ENCODE measurements around the gene IRAK1.

Gene IRAK1

GRCh38 chrX:154020536-154021115 is 924 bp upstream of the IRAK1 start:
- DNase-seq (ENCODE audit: low read depth in 2 of 2), result no peak

GRCh38 chrX:154019061-154019621 is 561 bp downstream of the IRAK1 start:
- no peak for DNase-seq (ENCODE audit: low read depth in 2 of 2)

- no peak for DNase-seq (ENCODE audit: low read depth in 2 of 2)
These were observed 1.1 kb downstream of the IRAK1 start for GRCh38 chrX:154018518-154019060.

- DNase-seq (ENCODE audit: low read depth in 2 of 2), result no peak
These were observed 1.8 kb downstream of the IRAK1 start for GRCh38 chrX:154017766-154018517.

GRCh38 chrX:154016366-154017076 is 3.2 kb downstream of the IRAK1 start:
- no peak for DNase-seq (ENCODE audit: low read depth in 2 of 2)

GRCh38 chrX:154015581-154016264 is 4.0 kb downstream of the IRAK1 start:
- no peak for DNase-seq (ENCODE audit: low read depth in 2 of 2)

- DNase-seq (ENCODE audit: low read depth in 2 of 2), result no peak
These were observed 5.0 kb downstream of the IRAK1 start for GRCh38 chrX:154014429-154015380.

- no peak for DNase-seq (ENCODE audit: low read depth in 2 of 2)
These were observed 5.9 kb downstream of the IRAK1 start for GRCh38 chrX:154013614-154014360.

- no peak for DNase-seq (ENCODE audit: low read depth in 2 of 2)
These were observed 6.7 kb downstream of the IRAK1 start for GRCh38 chrX:154013001-154013421.

GRCh38 chrX:154012336-154012991 is 7.2 kb downstream of the IRAK1 start:
- no peak for DNase-seq (ENCODE audit: low read depth in 2 of 2)

GRCh38 chrX:154011376-154012335 is 8.0 kb downstream of the IRAK1 start:
- no peak for DNase-seq (ENCODE audit: low read depth in 2 of 2)

GRCh38 chrX:154010330-154011087 is 9.2 kb downstream of the IRAK1 start:
- DNase-seq (ENCODE audit: low read depth in 2 of 2), result no peak

GRCh38 chrX:154008521-154008920 is 11.2 kb downstream of the IRAK1 start:
- DNase-seq (ENCODE audit: low read depth in 2 of 2), result no peak

- no peak for DNase-seq (ENCODE audit: low read depth in 2 of 2)
These were observed 12.8 kb downstream of the IRAK1 start for GRCh38 chrX:154006947-154007346.

GRCh38 chrX:154004315-154004714 is 15.4 kb downstream of the IRAK1 start:
- DNase-seq (ENCODE audit: low read depth in 2 of 2), result no peak

- no peak for DNase-seq (ENCODE audit: low read depth in 2 of 2)
These were observed 17.4 kb downstream of the IRAK1 start for GRCh38 chrX:154002215-154002719.

GRCh38 chrX:154000051-154000450 is 19.7 kb downstream of the IRAK1 start:
- DNase-seq (ENCODE audit: low read depth in 2 of 2), result no peak
